Neural progenitor cell (in vitro differentiated cells): Measurements from ENCODE around the gene MYF5. TPM values are rescaled to one million over a fixed set of nuclear protein-coding genes. Genes with fewer than 3 reads are reported as not detected.

Experiments used
- DNase-seq: peaks from one replicate; pipeline ENCODE4 v3.0.0-alpha.2; 2016; ENCODE audit warnings: low spot score
- H2AFZ ChIP-seq: fragments of 200-600 bp; sonication (generic); replicated peaks from 2 replicates; pipeline ENCODE4 v1.6.1; 2016; ENCODE audit warnings: antibody characterized with exemption
- H3F3A ChIP-seq: fragments of 200-600 bp; sonication (generic); 2 replicates; pipeline ENCODE4 v1.6.1; 2016; ENCODE audit warnings: antibody characterized with exemption, low read depth
- H3K27ac ChIP-seq: fragments of 200-600 bp; sonication (generic); 2 replicates; pipeline ENCODE4 v1.5.1; 2016; ENCODE audit warnings: mild to moderate bottlenecking
- H3K27me3 ChIP-seq: fragments of 200-600 bp; sonication (generic); 2 replicates; pipeline ENCODE4 v1.6.1; 2016; ENCODE audit warnings: mild to moderate bottlenecking, moderate library complexity
- H3K36me3 ChIP-seq: fragments of 200-600 bp; sonication (generic); 2 replicates; pipeline ENCODE4 v1.5.1; 2016
- H3K4me1 ChIP-seq: fragments of 200-600 bp; sonication (generic); 2 replicates; pipeline ENCODE4 v1.6.1; 2016; ENCODE audit warnings: mixed run types
- H3K4me2 ChIP-seq: fragments of 200-600 bp; sonication (generic); 2 replicates; pipeline ENCODE4 v1.6.1; 2016
- H3K4me3 ChIP-seq: fragments of 200-600 bp; sonication (generic); 2 replicates; pipeline ENCODE4 v1.5.1; 2016
- H3K79me2 ChIP-seq: fragments of 200-600 bp; sonication (generic); 2 replicates; pipeline ENCODE4 v1.6.1; 2016; ENCODE audit warnings: low read depth
- H3K9ac ChIP-seq: fragments of 200-600 bp; sonication (generic); 2 replicates; pipeline ENCODE4 v1.6.1; 2016
- H3K9me3 ChIP-seq: fragments of 200-600 bp; sonication (generic); 2 replicates; pipeline ENCODE4 v1.5.1; 2016; ENCODE audit warnings: low read depth
- H4K20me1 ChIP-seq: fragments of 200-600 bp; sonication (generic); 2 replicates; pipeline ENCODE4 v1.6.1; 2016; ENCODE audit warnings: low read depth
- H3K27ac Mint-ChIP-seq: 3 replicates; pipeline ENCODE4 v1.8.0; 2021; ENCODE audit warnings: mixed read lengths
- H3K27me3 Mint-ChIP-seq: 2 replicates; pipeline ENCODE4 v1.8.0; 2022; ENCODE audit warnings: low read depth, mild to moderate bottlenecking, inconsistent platforms, moderate library complexity, mixed read lengths; ENCODE audit not compliant: insufficient read depth
- H3K36me3 Mint-ChIP-seq: 3 replicates; pipeline ENCODE4 v1.8.0; 2021; ENCODE audit warnings: mixed read lengths
- H3K4me1 Mint-ChIP-seq: 3 replicates; pipeline ENCODE4 v1.8.0; 2021; ENCODE audit warnings: mixed read lengths
- H3K4me3 Mint-ChIP-seq: 3 replicates; pipeline ENCODE4 v1.8.0; 2021; ENCODE audit warnings: mild to moderate bottlenecking, moderate library complexity, mixed read lengths
- H3K9me3 Mint-ChIP-seq: 3 replicates; pipeline ENCODE4 v1.8.0; 2020; ENCODE audit warnings: mixed read lengths
- CTCF ChIP-seq: fragments of 200-600 bp; sonication (generic); IDR thresholded peaks from 2 replicates; pipeline ENCODE4 v1.5.1; 2017; ENCODE audit warnings: antibody characterized with exemption, mild to moderate bottlenecking
- EZH2 ChIP-seq: fragments of 200-600 bp; sonication (generic); IDR thresholded peaks from 2 replicates; pipeline ENCODE4 v1.6.1; 2017; ENCODE audit warnings: antibody characterized with exemption, mild to moderate bottlenecking, moderate library complexity
- EZH2phosphoT487 ChIP-seq: fragments of 200-600 bp; sonication (generic); IDR thresholded peaks from 2 replicates; pipeline ENCODE4 v1.6.1; 2017; ENCODE audit warnings: antibody characterized with exemption
- total RNA-seq: library from RNA; depleted of rRNA; stranded (reverse); fragments of >200 nt; gene quantifications from 2 replicates; pipeline ENCODE4 v1.2.3, GENCODE V29; 2015; ENCODE audit warnings: low replicate concordance

The MYF5 gene
- total RNA-seq, 1 donor from 2014 or later, result not detected

DNA sequence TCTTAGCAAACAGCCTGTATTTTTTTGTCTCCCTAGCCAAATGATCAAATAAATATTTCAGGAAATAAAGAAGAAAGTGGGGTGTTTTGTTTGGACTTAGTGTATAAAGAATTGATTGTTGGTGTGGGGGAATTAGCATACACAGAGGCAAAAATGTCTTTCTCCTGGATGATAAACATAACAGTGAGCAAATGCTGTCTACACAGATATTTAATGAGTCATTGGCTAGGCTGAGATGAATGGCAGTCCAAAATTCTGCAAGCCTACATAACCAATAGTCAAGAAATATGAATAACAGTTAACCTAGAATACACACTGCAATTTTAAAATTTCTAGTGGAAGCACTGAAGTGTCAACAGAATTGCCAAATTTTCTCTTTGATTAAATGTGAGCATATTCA lies 35.8 kb downstream of the MYF5 start:
- Histone ChIP-seq H3K4me2 (no peak overlapping the region), H3K27me3 (no peaks in the 10 kb centered on the region), H3F3A (no peaks in the 10 kb centered on the region), H3K9ac (no peak overlapping the region), H2AFZ (no peak overlapping the region), H3K79me2 (no peaks in the 10 kb centered on the region), H3K4me3 (no peak overlapping the region), H4K20me1 (no peaks in the 10 kb centered on the region), H3K4me1 (no peaks in the 10 kb centered on the region), H3K36me3 (no peaks in the 10 kb centered on the region), H3K9me3 (no peaks in the 10 kb centered on the region), H3K27ac (no peak overlapping the region)
- no peak for TF ChIP-seq EZH2phosphoT487
- TF ChIP-seq CTCF, result no peak
- no peak for TF ChIP-seq EZH2
- Mint-ChIP-seq H3K9me3 (no peaks in the 10 kb centered on the region), H3K27ac (no peak overlapping the region), H3K27me3 (no peaks in the 10 kb centered on the region), H3K36me3 (no peaks in the 10 kb centered on the region), H3K4me1 (peaks cover 7% of the 10 kb centered on the region), H3K4me3 (no peak overlapping the region)
- no peak for DNase-seq

- Mint-ChIP-seq H3K9me3 (no peaks in the 10 kb centered on the region), H3K4me1 (no peaks in the 10 kb centered on the region), H3K4me3 (no peak overlapping the region), H3K27me3 (peaks cover 2% of the 10 kb centered on the region), H3K27ac (no peak overlapping the region), H3K36me3 (no peaks in the 10 kb centered on the region)
- no peaks in the 10 kb centered on the region for H3K9me3 ChIP-seq
- H3K79me2 ChIP-seq, result no peaks in the 10 kb centered on the region
- DNase-seq, result no peak
- no peak overlapping the region for H3K4me3 ChIP-seq
- no peak overlapping the region for H2AFZ ChIP-seq
- no peak for TF ChIP-seq EZH2phosphoT487
- no peaks in the 10 kb centered on the region for H3F3A ChIP-seq
- no peaks in the 10 kb centered on the region for H3K4me1 ChIP-seq
- no peaks in the 10 kb centered on the region for H3K36me3 ChIP-seq
- no peak overlapping the region for H3K4me2 ChIP-seq
- H3K27ac ChIP-seq, result no peak overlapping the region
- H3K27me3 ChIP-seq, result no peaks in the 10 kb centered on the region
- no peaks in the 10 kb centered on the region for H4K20me1 ChIP-seq
- no peak overlapping the region for H3K9ac ChIP-seq
These were observed 37.6 kb downstream of the MYF5 start for GRCh38 chr12:80754274-80754673.

- Histone ChIP-seq H3K4me3 (no peak overlapping the region), H3K27ac (no peak overlapping the region), H3K4me1 (no peaks in the 10 kb centered on the region), H3K9me3 (no peaks in the 10 kb centered on the region), H3F3A (no peaks in the 10 kb centered on the region), H3K36me3 (no peaks in the 10 kb centered on the region), H3K9ac (no peak overlapping the region), H4K20me1 (no peaks in the 10 kb centered on the region), H3K79me2 (no peaks in the 10 kb centered on the region), H3K4me2 (no peak overlapping the region), H3K27me3 (no peaks in the 10 kb centered on the region), H2AFZ (no peak overlapping the region)
- Mint-ChIP-seq H3K4me3 (no peak overlapping the region), H3K27me3 (peaks cover 2% of the 10 kb centered on the region), H3K4me1 (no peaks in the 10 kb centered on the region), H3K27ac (no peak overlapping the region), H3K9me3 (no peaks in the 10 kb centered on the region), H3K36me3 (no peaks in the 10 kb centered on the region)
- TF ChIP-seq EZH2, result no peak
- no peak for TF ChIP-seq CTCF
- TF ChIP-seq EZH2phosphoT487, result no peak
- no peak for DNase-seq
These were observed 40.2 kb downstream of the MYF5 start for GRCh38 chr12:80756875-80757274.

- Histone ChIP-seq H4K20me1 (no peaks in the 10 kb centered on the region), H3K9me3 (no peaks in the 10 kb centered on the region), H3K27me3 (no peaks in the 10 kb centered on the region), H3K79me2 (no peaks in the 10 kb centered on the region), H3K9ac (no peak overlapping the region), H3K27ac (no peak overlapping the region), H2AFZ (peak overlapping the region; percentile 65), H3K4me3 (no peak overlapping the region), H3K4me2 (no peak overlapping the region), H3K4me1 (peaks cover 8% of the 10 kb centered on the region), H3K36me3 (no peaks in the 10 kb centered on the region), H3F3A (no peaks in the 10 kb centered on the region)
- Mint-ChIP-seq H3K27ac (no peak overlapping the region), H3K4me3 (no peak overlapping the region), H3K36me3 (no peaks in the 10 kb centered on the region), H3K4me1 (peaks cover 5% of the 10 kb centered on the region), H3K27me3 (peaks cover 2% of the 10 kb centered on the region), H3K9me3 (no peaks in the 10 kb centered on the region)
- TF ChIP-seq EZH2phosphoT487 (no peak), CTCF (no peak), EZH2 (no peak)
- no peak for DNase-seq
These were observed 45.1 kb downstream of the MYF5 start for GRCh38 chr12:80761838-80762237.
